Measurements from ENCODE around the gene TTI1. TPM values are rescaled to one million over a fixed set of nuclear protein-coding genes. Genes with fewer than 3 reads are reported as not detected.
A peak's percentile ranks its signal among the peaks of the same experiment; 100 is the strongest.

Gene TTI1
- total and polyA plus RNA-seq, 2 of the 13 experiments (the other 11 are each of a cell fraction or from before 2014, with no cell fraction given), result 22.9 to 39.8 TPM

- TF ChIP-seq KMT2A (CRISPR knock-in tag; IDR thresholded peaks at IDR 0.05) (no peak), MTF2 (CRISPR knock-in tag; IDR thresholded peaks at IDR 0.05; ENCODE audit: borderline replicate concordance) (no peak), SIN3B (IDR thresholded peaks at IDR 0.05; ENCODE audit: low read length) (no peak), ZMYM4 (CRISPR knock-in tag; IDR thresholded peaks at IDR 0.05) (no peak), MED8 (CRISPR knock-in tag; IDR thresholded peaks at IDR 0.05; ENCODE audit: insufficient replicate concordance) (no peak), PITX1 (CRISPR knock-in tag; IDR thresholded peaks at IDR 0.05) (peak; percentile 82), MYC (CRISPR knock-in tag; IDR thresholded peaks at IDR 0.05; ENCODE audit: borderline replicate concordance) (no peak), TCF7 (IDR thresholded peaks at IDR 0.05; ENCODE audit: low read depth) (peak; percentile 85), KDM5A (IDR thresholded peaks at IDR 0.05; ENCODE audit: borderline replicate concordance, low read length) (no peak), GRHL1 (CRISPR knock-in tag; conservative IDR thresholded peaks at IDR 0.05) (no peak), HDAC2 (CRISPR knock-in tag; IDR thresholded peaks at IDR 0.05) (peak; percentile 62; the same call in 1 of the 2 replicates), SRSF1 (optimal IDR thresholded peaks at IDR 0.05; ENCODE audit: low read depth, low read length) (no peak), EZH2 (conservative IDR thresholded peaks at IDR 0.05; ENCODE audit: low read depth, low read length) (no peak), TBL1XR1 (IDR thresholded peaks at IDR 0.05; ENCODE audit: borderline replicate concordance, low read length, partially characterized antibody) (no peak), SYNCRIP (IDR thresholded peaks at IDR 0.05; ENCODE audit: insufficient read depth, low read depth, low read length) (no peak), ZNF234 (CRISPR knock-in tag; conservative IDR thresholded peaks at IDR 0.05) (no peak), ZNF746 (CRISPR knock-in tag; IDR thresholded peaks at IDR 0.05) (no peak), ZSCAN25 (CRISPR knock-in tag; IDR thresholded peaks at IDR 0.05) (no peak), IKZF1 (IDR thresholded peaks at IDR 0.05) (no peak), ZNF720 (CRISPR knock-in tag; IDR thresholded peaks at IDR 0.05) (no peak)
- TF ChIP-seq, protein P1, sequence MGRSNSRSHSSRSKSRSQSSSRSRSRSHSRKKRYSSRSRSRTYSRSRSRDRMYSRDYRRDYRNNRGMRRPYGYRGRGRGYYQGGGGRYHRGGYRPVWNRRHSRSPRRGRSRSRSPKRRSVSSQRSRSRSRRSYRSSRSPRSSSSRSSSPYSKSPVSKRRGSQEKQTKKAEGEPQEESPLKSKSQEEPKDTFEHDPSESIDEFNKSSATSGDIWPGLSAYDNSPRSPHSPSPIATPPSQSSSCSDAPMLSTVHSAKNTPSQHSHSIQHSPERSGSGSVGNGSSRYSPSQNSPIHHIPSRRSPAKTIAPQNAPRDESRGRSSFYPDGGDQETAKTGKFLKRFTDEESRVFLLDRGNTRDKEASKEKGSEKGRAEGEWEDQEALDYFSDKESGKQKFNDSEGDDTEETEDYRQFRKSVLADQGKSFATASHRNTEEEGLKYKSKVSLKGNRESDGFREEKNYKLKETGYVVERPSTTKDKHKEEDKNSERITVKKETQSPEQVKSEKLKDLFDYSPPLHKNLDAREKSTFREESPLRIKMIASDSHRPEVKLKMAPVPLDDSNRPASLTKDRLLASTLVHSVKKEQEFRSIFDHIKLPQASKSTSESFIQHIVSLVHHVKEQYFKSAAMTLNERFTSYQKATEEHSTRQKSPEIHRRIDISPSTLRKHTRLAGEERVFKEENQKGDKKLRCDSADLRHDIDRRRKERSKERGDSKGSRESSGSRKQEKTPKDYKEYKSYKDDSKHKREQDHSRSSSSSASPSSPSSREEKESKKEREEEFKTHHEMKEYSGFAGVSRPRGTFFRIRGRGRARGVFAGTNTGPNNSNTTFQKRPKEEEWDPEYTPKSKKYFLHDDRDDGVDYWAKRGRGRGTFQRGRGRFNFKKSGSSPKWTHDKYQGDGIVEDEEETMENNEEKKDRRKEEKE (IDR thresholded peaks at IDR 0.05), result no peak
- TF ChIP-seq, protein P2, sequence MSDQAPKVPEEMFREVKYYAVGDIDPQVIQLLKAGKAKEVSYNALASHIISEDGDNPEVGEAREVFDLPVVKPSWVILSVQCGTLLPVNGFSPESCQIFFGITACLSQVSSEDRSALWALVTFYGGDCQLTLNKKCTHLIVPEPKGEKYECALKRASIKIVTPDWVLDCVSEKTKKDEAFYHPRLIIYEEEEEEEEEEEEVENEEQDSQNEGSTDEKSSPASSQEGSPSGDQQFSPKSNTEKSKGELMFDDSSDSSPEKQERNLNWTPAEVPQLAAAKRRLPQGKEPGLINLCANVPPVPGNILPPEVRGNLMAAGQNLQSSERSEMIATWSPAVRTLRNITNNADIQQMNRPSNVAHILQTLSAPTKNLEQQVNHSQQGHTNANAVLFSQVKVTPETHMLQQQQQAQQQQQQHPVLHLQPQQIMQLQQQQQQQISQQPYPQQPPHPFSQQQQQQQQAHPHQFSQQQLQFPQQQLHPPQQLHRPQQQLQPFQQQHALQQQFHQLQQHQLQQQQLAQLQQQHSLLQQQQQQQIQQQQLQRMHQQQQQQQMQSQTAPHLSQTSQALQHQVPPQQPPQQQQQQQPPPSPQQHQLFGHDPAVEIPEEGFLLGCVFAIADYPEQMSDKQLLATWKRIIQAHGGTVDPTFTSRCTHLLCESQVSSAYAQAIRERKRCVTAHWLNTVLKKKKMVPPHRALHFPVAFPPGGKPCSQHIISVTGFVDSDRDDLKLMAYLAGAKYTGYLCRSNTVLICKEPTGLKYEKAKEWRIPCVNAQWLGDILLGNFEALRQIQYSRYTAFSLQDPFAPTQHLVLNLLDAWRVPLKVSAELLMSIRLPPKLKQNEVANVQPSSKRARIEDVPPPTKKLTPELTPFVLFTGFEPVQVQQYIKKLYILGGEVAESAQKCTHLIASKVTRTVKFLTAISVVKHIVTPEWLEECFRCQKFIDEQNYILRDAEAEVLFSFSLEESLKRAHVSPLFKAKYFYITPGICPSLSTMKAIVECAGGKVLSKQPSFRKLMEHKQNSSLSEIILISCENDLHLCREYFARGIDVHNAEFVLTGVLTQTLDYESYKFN (CRISPR knock-in tag; conservative IDR thresholded peaks at IDR 0.05), result no peak
- TF ChIP-seq, protein P3, sequence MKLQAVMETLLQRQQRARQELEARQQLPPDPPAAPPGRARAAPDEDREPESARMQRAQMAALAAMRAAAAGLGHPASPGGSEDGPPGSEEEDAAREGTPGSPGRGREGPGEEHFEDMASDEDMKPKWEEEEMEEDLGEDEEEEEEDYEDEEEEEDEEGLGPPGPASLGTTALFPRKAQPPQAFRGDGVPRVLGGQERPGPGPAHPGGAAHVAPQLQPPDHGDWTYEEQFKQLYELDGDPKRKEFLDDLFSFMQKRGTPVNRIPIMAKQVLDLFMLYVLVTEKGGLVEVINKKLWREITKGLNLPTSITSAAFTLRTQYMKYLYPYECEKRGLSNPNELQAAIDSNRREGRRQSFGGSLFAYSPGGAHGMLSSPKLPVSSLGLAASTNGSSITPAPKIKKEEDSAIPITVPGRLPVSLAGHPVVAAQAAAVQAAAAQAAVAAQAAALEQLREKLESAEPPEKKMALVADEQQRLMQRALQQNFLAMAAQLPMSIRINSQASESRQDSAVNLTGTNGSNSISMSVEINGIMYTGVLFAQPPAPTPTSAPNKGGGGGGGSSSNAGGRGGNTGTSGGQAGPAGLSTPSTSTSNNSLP (IDR thresholded peaks at IDR 0.05; ENCODE audit: low read depth, low read length), result no peak
Observed at GRCh38 chr20:38059832-38060231, 26.6 kb upstream of the TTI1 start (continued).

Measured in HepG2 (cell line).